ENCODE measurements around the gene GCC2.
"Not testable (repeated sequence)": the region's sequence is repeated elsewhere in the genome, so short reads cannot be mapped to it uniquely, and the experiment has no call there.

DNA sequence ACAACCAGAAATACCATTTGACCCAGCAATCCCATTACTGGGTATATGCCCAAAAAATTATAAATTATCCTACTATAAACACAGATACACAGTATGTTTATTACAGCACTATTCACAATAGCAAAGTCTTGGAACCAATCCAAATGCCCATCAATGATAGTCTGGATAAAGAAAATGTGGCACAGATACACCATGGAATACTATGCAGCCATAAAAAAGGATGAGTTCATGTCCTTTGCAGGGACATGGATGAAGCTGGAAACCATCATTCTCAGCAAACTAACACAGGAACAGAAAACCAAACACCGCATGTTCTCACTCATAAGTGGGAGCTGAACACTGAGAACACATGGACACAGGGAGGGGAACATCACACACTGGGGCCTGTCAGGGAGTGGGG is 13.4 kb upstream of the GCC2 start:
- not testable (repeated sequence) for TF ChIP-seq POLR2A, CTCF (IDR thresholded peaks at IDR 0.05)
